Hippocampal formation (tissue), 2 donors: ENCODE measurements around the gene IFNGR1.
A peak's percentile ranks its signal among the peaks of the same experiment; 100 is the strongest.
"Not testable (repeated sequence)": the region's sequence is repeated elsewhere in the genome, so short reads cannot be mapped to it uniquely, and the experiment has no call there.

Experiments
- DNase-seq, 2 donors: peaks; one replicate each; lab custom pipeline; 2025; lab: John Stamatoyannopoulos, UW

The IFNGR1 gene

DNA sequence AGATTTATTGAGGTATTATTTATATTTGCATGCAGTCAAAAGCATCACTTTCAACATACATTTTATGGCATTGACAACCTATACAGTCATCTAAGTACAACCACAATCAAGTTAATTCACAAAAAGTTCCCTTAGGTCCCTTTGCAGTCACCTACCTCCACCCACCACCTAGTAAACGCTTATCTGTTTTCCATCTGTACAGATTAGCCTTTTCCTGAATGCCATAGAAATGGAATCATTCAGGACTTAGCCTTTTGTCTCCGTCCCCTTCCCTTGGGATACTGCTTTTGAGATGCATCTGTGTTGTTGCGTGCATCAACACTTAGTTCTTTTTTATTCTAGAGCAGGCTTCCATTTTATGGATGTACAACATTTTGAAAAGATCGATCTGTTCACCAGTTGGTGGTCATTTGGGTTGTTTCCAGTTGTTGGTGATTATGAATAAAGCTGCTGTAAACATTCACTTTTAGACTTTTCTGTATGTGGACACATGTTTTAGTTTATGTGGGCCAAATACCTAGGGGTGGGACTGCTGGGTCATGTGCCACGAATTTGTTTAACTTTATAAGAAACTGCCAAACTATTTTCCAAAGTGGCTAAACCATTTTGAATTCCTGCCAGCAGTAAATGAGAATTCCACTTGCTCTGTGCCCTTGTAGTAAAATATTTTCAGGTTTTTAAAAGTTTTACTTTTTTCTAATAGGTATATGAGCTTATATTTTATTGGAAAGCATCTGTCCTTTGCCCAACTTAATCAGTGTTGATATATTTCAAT lies 17.6 kb upstream of the IFNGR1 start:
- DNase-seq: no peak

DNA sequence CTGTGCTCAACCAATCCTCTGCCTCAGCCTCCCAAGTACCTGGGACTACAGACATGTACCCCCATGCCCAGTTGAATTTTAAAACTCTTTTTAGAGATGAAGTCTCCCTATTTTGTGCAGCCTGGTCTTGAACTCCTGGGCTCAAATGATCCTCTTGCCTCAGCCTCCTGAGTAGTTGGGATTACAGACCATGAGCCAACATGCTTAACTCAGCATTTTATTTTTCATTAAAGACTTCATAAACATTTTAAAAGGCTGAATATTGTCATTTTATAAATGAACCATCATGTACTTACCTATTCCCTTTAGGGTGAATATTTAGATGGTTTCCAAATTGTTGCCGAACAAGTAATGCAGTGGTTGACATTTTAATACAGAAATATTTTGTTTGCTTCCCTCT lies 16.5 kb upstream of the IFNGR1 start:
- DNase-seq: no peak

DNA sequence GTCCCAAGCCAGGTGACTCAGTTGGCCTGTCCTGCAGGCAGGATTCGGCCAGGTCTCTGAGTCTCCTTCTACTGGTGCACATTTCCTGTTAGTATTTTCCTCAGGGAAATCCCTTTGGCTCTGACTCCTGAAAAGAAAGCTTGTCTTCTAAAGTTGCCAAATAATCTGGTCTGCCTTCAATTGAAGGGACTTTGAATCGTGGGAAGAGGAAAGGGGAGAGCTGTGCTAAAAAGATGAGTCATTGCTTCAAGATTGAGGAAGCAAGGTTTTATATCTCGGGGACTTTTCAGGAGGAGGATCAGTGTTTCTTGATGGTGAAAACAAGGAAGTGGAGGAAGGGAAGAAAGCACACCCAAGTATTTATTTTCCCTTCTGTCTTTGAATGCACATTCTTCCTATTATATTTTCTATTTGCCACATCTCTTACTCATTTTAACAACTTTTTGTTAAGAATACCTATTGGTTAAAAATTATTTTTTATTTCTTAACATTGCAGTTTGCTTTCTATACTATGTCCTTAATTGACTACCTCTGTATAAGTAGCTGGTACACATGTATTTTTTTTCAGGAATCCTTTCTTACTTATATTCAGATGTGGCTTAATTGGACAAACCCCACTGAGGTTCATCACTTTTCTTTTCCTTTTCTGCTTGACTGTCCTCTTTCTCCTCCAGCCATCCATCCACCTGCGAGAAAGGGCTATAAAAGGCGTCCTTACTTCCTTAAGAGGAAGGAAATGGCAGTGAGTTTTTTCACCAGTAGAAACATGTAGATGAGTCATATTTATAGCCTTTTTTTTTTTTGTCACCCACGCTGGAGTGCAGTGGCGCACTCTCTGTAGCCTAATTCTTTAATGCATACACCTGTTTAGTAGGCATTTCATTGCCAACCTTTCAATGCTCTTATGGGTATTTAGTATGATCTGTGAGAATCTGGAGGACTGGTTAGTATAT lies 15.0 kb upstream of the IFNGR1 start:
- DNase-seq: no peak

DNA sequence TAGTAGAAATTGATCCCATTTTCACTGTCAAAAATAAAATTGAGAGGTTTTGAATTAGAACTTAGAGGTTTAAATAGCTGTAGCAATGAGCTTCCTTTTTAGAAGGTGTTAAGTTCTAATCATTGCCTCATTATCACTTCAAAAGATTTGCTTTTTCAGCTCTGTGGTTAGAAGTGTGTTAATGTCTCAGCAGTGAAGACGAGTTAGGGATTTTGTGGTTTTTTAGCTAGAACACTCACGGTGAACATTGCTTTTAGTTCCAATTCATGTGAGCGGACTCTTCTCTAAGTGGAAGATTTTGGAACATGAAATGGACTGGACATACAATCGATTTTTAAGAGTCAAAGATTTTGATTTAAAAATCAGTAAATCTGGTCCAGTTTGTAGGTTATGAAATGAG lies 12.7 kb upstream of the IFNGR1 start:
- DNase-seq: no peak

DNA sequence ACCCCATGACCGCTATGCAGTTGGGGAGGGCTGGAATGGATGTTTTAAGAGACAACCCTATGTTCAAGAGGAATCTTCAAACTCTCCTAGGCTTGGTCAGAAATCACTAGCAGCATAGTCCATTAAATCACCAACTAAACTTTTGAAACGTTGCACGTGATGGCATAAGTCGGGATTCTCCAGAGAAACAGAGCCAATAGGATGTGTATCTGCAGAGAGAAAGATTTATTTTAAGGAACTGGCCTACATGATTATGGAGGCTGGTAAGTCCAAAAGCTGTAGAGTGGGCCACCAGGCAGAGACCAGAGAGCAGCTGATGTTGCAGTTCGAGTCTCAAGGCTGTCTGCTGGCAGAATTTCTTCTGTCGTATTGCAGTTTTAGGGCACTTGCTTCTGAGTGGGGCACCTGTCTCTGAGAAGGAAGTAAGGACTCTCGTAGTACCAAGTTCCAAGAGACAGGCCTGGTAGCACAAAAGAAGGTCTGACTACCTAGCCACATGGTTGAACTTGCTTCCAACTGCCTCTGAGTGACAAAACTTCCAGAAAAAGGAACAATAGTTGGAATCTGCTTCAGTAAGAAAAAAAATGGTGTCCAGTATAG lies 11.9 kb upstream of the IFNGR1 start:
- DNase-seq: no peak

DNA sequence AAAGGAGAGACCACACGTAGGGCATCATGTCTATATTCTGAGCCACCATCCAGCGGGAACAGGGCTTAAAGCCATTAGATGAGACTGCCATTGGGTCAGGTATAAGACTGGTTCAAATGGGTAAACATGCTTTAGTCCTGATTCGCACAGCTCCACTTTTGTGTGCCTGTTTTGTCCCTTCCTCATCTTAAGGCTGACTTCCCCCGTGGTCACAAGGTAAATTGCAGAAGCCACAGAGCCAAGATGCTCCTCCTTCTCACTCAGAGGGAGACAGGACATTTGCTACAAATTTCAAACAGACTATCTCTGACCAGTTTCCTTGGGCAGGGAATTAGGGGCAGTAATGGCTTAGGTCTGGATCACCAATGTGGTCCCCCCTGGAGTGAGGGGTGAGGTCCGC lies 11.4 kb upstream of the IFNGR1 start:
- peak in 1 of 2 donors; percentile 13 for DNase-seq

DNA sequence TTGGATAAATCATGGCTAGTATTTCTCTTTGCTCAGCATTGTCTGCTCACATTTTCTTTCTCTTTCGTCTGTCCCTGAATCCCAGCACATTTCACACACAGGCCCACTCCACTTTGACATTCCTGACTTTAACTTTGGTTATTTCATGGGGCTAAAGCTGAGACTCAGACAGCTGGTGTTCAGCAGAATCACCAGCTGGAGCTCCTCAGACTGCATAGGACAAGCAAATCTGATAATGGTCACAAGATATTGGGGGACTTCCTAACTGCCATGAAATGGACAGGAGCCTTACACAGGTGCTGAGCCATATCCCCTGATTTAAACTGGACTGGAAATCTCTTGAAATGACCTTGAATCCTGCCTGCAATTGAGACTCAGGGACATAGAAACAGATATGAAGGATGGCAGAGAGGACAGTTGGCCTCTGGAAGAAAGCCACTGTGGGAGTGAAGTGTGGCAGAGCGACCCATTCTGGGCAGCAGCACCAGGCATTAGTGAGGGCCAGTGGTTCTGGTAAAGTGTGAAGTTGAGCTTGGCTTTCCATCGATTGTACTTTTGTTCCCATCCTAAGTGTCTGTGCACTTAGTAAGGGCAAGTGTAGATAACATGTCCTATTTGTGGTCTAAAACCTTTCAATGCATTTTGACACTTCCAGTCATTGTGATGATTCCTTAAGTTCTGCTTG lies 10.0 kb upstream of the IFNGR1 start:
- DNase-seq: no peak

DNA sequence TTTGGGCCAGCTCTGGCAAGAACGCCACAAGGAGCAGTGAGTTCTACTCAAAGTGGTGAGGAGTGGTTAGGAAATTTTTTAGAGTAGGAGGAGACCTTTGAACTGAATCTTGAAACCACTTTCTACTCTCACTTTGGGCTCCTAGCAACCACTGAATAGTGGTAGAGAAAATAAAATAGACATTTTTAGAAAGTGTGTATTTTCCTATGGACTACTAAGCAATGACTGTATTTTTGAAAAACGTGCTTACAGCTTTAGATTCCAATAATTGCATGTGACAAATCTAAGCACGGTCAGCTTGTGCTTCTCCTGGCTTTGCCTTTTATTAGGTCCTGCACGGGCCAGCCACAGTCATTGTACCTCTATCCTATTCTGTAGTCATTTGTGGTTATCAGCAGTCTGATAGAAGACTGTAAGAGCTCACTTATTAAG lies 8.7 kb upstream of the IFNGR1 start:
- no peak for DNase-seq

DNA sequence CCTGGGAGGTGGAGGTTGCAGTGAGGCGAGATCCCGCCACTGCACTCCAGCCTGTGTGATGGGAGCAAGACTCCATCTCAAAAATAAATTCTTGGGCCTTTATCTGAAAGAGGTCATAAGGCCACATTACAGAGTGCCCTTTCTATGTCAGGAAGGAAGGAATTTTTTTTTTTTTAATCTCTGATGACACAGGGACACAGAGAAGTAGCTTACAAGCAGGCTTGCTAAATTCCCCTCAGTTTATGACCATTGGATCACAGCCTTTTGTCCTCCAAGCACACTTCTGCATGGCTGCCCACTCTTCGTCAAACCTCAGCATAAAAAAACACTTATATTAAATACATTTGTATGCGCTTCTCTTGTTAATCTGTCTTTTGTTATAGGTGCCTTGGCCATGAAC lies 7.5 kb upstream of the IFNGR1 start:
- no peak for DNase-seq

DNA sequence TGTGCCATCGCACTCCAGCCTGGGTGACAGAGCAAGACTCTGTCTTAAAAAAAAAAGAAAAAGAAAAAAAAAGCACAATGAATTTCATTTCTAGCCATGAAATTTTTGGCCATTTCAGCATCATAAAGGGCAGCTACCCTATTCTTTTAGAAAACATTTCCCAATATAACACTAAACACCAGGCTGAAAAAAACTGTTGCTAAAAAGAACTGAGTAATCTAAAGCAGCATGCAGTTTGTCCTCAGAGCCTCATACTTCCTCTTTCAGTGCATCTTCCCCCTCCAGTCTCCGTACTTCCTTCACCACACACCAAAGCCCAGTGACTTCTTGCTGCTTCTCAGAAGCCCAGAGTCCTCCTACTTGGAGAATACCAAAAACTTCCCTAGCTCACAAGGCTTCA lies 5.6 kb upstream of the IFNGR1 start:
- peak; percentile 7 to 35 for DNase-seq

DNA sequence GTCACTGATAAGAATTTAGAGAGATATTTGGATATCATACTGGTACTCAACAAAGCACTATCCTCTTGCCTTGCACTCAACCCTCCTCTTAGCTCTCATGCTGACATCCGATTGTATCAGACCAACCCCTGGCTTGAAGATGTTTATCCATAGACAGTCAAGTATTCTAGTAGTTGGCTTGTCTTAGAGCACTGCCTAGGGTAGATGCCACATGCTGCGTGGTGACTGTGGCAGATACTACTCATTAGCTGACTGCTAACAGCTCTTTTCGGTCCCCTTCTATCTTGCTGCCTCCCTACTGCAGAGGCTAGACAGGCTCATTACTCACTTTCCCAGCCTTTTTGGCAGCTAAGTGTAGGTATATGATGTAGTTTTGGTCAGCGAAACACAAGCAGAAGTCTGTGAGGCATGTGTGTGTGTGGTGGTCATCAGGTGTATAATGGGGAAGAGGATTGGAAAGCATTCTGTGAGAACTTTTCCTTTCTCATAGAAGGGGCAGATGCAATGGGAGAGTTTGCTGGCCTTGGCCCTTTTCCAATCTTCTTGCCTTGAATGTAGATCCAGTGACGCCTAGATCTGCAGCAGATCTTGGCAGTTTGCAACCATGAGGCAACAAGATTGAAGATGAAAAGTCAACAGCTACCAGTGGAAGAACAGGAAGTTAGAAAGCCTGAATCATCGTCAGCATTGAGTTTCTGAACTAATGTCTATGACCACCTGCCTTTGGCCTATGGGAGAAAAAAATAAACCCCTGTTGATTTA lies 4.4 kb upstream of the IFNGR1 start:
- DNase-seq: peak in 1 of 2 donors; percentile 9

DNA sequence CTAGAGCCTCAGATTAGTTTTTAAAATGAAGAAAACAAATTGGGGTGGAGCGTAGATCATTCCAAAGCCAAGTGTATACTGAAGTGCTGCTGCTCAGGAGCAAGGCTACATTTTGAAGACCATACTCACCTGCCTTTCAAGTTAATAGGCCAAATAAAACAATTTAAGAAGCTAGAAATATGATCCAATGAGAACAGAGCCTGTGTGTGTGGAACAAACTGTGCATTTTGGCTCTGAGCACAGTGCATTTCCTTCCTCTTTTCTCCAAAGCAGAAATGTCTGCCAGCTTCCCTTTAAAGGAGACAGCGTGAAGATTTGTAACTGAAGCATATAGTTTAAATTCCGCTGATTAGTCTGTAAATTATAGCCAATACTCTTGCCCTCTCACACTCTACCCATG lies 3.2 kb upstream of the IFNGR1 start:
- no peak for DNase-seq

DNA sequence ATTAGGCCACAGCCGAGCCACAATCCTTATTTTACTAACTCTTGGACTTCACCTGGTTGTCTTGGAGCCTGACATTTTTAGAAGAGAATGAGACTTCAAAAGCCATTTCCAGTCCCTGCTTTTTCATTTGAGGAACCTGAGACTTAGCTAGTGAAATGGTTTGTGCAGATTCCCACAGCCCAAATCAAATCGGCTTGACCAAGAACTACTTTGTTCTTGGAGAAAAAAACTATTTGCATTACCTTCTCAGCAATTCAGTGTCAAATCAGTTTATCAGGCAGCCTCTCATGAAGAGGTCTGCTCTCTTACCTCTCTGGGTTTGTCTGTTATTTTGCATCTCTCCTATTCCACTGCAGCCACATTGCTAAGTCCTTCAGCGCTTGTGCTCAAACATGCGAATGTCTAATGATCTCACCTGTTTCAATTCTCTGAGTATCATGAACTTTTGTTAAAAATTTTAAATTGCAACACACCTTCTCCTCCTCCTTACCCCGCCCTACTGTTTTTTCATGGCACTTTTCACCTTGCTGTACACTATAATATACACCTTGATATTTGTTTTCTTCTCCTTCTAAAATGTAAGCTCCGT lies 573 bp upstream of the IFNGR1 start:
- no peak for DNase-seq

DNA sequence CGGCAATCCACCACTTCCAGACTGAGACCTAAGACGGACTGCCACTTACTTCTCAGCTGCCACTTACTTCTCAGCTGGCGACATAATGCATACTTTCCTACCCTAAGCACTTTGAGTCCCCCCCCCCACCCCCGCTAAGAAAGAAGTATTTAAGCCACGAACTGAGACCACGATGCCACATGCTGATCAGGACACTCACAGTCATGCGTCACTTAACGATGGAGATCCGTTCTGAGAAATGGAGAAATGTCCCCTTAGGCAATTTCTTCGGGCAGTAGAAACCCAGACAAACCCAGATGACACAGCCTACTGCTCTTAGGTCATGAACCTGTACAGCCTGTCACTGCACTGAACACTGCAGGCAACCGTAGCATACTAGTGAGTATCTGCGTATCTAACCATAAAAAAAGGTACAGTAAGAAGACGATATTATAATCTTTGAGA lies 690 bp downstream of the IFNGR1 start:
- peak in 1 of 2 donors; percentile 36 for DNase-seq

DNA sequence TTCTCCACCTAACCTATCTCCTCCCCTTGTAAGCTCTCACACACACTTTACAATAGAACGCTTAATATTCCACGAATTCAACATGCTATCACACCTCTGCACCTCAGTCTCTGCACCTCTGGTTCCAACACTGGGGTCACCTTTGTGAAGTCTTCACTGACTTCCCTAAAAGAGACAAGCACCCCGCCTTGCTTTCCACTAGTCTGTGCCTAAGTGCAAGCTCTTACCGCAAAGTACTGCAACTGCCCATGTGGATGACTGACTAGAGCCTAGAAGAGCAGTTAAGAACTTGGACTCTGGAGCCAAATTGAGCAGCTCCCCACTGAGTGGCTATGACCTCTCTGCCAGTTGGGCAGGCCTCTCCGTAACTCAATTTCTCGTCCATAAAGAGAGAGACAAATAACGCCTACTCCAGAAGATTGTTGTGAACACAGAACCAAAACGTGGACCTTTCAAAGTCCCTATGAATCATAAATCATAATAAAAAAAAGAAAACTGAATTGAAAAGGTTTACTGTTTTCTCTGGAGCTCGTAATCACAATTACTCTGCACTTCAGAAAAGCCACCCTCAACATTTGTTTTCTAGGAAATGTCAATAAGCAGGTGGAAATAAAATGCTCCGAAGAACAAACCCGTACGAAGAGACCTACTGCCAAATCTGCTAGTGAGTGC lies 1.2 kb downstream of the IFNGR1 start:
- peak in 1 of 2 donors; percentile 33 for DNase-seq

DNA sequence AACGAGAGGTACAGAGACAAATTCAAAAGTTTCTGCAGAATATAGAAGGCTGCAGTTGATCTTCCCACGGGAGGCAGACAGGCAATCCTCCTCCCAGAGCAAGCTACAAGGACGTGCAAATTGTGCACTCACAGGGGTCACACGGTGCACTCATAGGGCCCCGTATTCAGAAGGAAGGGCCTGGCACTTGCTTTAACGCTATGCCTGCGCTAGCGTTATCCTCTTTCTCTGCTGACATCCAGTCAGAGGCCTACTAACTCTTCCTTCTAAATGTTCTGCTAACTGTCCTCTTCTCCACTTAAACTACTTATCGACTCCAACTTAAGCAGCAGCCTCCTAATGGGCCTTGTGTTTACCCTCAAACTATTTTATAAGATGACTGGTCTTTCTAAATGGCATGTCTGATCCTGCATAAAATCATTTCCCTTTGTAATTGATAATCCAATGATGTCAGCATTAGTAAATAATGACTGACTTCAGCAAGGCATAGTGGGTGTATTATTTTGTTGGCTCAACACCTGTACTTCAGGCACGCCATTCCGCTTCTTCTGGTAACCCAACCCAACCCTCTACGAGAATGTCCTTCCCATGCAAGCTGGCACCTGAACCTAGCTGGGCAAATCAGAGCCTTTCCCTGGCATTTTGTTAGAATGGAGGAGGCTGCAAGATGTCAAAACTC lies 2.2 kb downstream of the IFNGR1 start:
- peak in 1 of 2 donors; percentile 10 for DNase-seq

DNA sequence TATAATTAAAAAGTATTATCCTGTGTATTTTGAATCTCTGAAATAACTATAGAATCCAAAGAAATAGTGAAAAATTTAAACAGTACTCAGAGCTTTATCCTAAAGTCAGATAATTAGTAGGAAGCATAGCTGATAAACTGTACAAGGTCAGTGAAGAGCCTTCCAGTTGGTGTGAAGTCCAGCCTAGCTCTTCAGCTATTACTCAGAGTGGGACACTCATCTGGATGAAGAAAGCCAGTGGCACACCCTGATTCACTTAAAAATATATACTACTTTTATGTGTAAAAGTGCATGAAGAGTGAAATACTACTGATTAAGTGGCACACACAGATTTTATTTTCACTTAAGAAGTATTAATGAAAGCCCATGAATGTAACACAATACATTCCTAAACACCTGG lies 3.1 kb downstream of the IFNGR1 start:
- DNase-seq: no peak

DNA sequence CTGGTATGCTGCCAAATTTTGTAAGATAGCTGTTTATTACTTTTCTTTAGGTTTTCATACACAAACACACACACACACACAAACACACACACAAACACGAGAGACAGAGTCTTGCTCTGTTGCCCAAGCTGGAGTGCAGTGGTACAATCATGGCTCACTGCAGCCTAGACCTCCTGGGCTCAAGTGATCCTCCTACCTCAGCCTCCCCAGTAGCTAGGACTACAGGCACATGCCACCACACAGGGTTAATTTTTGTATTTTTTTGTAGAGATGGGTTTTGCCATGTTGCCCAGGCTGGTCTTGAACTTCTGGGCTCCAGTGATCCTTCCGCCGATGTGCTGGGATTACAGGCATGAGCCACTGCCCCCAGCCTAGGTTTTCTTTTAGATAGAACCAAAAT lies 3.6 kb downstream of the IFNGR1 start:
- DNase-seq: not testable (repeated sequence)

DNA sequence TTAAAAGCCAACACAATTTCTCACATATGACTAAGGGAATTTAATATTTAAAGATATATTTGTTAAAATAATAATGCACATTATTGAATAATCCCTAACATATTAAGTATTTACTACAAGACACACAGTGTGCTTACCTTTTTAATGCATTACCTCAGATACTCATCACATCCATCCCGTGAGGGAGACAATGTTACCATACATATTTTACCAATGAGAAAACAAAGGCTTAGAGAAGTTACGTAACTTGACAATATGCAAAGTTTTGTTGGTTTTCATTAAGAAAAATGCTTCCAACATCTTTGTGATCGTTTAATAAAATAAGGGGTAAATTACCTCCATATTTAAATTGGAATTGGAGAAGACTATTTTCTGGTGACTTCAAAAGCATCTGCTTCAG lies 4.3 kb downstream of the IFNGR1 start:
- DNase-seq: no peak

DNA sequence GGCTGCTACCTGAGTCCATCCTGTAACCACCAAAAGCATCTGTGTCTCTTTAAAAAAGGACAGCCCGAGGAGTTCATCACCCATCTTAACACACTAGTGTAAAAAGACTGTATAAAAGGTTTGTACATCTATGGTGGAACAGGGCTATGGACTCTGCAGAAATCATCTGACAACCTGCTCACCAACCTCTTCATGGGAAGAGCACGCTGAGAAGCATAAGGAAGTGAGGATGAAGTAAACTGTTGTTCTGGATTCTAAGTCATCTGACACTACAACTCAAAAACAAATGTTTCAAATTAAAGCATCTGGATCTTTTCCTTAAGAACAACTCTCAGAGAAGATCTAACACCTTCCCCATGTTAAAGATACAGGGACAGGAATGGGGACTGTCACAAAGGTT lies 5.4 kb downstream of the IFNGR1 start:
- no peak for DNase-seq
